ENCODE results near the gene SUPT3H. TPM values are rescaled to one million over a fixed set of nuclear protein-coding genes. Genes with fewer than 3 reads are reported as not detected.

Gene SUPT3H
- total and polyA plus RNA-seq, 2 donors: 5.5 to 11.9 TPM

GRCh38 chr6:45376310-45377042 lies 1.3 kb downstream of the SUPT3H start:
- H3K4me1 ChIP-seq (ENCODE audit: control insufficient read depth in 2 of 2, insufficient read depth in 2 of 2, low read length in 2 of 2): peaks cover 0 to 7% of the 10 kb centered on the region in 2 donors
- 58% methylated on average over 11 of the region's 11 CpGs for WGBS
- H3K9me3 ChIP-seq (ENCODE audit: control insufficient read depth in 2 of 2, insufficient read depth in 1 of 2, low read length in 1 of 2): peaks cover 0 to 1% of the 10 kb centered on the region in 2 donors
- DNase-seq (ENCODE audit: low read depth in 6 of 9, low spot score in 9 of 9): peak in 1 of 9 donors; percentile 5
- H3K36me3 ChIP-seq (ENCODE audit: control insufficient read depth in 2 of 2, insufficient read depth in 2 of 2, low read length in 1 of 2): no peaks in the 10 kb centered on the region
- H3K27me3 ChIP-seq (ENCODE audit: control insufficient read depth in 2 of 2, insufficient read depth in 1 of 2, low read length in 1 of 2): no peaks in the 10 kb centered on the region
- peak overlapping the region in 1 of 2 donors; percentile 91 for H3K27ac ChIP-seq (ENCODE audit: low read depth in 1 of 2, low read length in 1 of 2)
- H3K4me3 ChIP-seq (ENCODE audit: low read length in 2 of 2): peak overlapping the region; percentile 78 to 86

DNA sequence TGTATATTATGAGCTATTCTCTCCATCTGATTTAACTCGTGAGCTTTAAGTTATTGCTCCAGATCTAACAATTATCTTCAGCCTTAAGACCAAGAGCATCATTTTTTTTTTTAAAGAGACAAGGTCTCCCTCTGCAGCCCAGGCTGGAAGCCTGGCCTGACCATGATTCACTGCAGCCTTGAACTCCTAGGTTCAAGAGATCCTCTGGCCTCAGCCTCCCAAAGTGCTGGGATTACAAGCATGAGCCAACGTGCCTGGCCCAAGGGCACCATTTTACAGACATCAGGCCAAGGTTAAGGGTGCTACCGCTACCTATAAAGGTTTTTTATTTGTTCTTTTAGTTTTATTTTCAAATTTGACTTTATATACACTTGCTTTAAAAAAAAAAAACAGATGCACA lies 2.3 kb downstream of the SUPT3H start:
- Histone ChIP-seq H3K27me3 (ENCODE audit: control insufficient read depth in 2 of 2, insufficient read depth in 1 of 2, low read length in 1 of 2) (no peaks in the 10 kb centered on the region), H3K36me3 (ENCODE audit: control insufficient read depth in 2 of 2, insufficient read depth in 2 of 2, low read length in 1 of 2) (no peaks in the 10 kb centered on the region), H3K9me3 (ENCODE audit: control insufficient read depth in 2 of 2, insufficient read depth in 1 of 2, low read length in 1 of 2) (peaks cover 0 to 1% of the 10 kb centered on the region in 2 donors), H3K4me1 (ENCODE audit: control insufficient read depth in 2 of 2, insufficient read depth in 2 of 2, low read length in 2 of 2) (peaks cover 0 to 7% of the 10 kb centered on the region in 2 donors), H3K27ac (ENCODE audit: low read depth in 1 of 2, low read length in 1 of 2) (no peak overlapping the region), H3K4me3 (ENCODE audit: low read length in 2 of 2) (no peak overlapping the region)
- 95% methylated on average over 3 of the region's 3 CpGs for WGBS
- no peak for DNase-seq (ENCODE audit: low read depth in 6 of 9, low spot score in 9 of 9)

- Histone ChIP-seq H3K4me1 (ENCODE audit: control insufficient read depth in 2 of 2, insufficient read depth in 2 of 2, low read length in 2 of 2) (peaks cover 0 to 6% of the 10 kb centered on the region in 2 donors), H3K27me3 (ENCODE audit: control insufficient read depth in 2 of 2, insufficient read depth in 1 of 2, low read length in 1 of 2) (no peaks in the 10 kb centered on the region), H3K9me3 (ENCODE audit: control insufficient read depth in 2 of 2, insufficient read depth in 1 of 2, low read length in 1 of 2) (no peaks in the 10 kb centered on the region), H3K4me3 (ENCODE audit: low read length in 2 of 2) (no peak overlapping the region), H3K36me3 (ENCODE audit: control insufficient read depth in 2 of 2, insufficient read depth in 2 of 2, low read length in 1 of 2) (no peaks in the 10 kb centered on the region), H3K27ac (ENCODE audit: low read depth in 1 of 2, low read length in 1 of 2) (no peak overlapping the region)
- 98% methylated on average over 3 of the region's 3 CpGs for WGBS
- DNase-seq (ENCODE audit: low read depth in 6 of 9, low spot score in 9 of 9): no peak
These were observed 5.7 kb downstream of the SUPT3H start for GRCh38 chr6:45371924-45372573.

DNA sequence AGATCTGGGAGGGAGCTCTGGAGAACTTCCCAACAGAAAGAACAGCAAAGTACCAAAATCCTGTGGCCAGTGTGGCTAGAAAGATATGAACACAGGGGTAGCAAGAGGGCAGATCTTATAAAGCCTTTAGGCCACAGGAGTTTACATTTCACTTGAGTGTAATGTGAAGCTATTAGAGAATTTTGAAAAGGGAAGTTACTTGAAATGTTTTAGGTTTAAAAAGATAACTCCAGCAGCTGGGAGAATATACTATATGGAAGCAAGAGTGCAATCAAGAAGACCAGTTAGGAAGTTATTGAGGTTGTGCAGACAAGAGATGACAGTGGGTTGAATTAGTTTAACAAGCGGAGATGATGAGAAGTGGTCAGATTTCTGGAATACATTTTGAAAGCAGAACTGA lies 7.9 kb downstream of the SUPT3H start:
- WGBS: 96% methylated on average over 1 of the region's 1 CpG
- Histone ChIP-seq H3K9me3 (ENCODE audit: control insufficient read depth in 2 of 2, insufficient read depth in 1 of 2, low read length in 1 of 2) (no peaks in the 10 kb centered on the region), H3K4me3 (ENCODE audit: low read length in 2 of 2) (no peak overlapping the region), H3K27ac (ENCODE audit: low read depth in 1 of 2, low read length in 1 of 2) (no peak overlapping the region), H3K4me1 (ENCODE audit: control insufficient read depth in 2 of 2, insufficient read depth in 2 of 2, low read length in 2 of 2) (no peaks in the 10 kb centered on the region), H3K27me3 (ENCODE audit: control insufficient read depth in 2 of 2, insufficient read depth in 1 of 2, low read length in 1 of 2) (no peaks in the 10 kb centered on the region), H3K36me3 (ENCODE audit: control insufficient read depth in 2 of 2, insufficient read depth in 2 of 2, low read length in 1 of 2) (no peaks in the 10 kb centered on the region)
- DNase-seq (ENCODE audit: low read depth in 6 of 9, low spot score in 9 of 9): no peak

- no peaks in the 10 kb centered on the region for H3K9me3 ChIP-seq (ENCODE audit: control insufficient read depth in 2 of 2, insufficient read depth in 1 of 2, low read length in 1 of 2)
- H3K36me3 ChIP-seq (ENCODE audit: control insufficient read depth in 2 of 2, insufficient read depth in 2 of 2, low read length in 1 of 2): no peaks in the 10 kb centered on the region
- H3K4me1 ChIP-seq (ENCODE audit: control insufficient read depth in 2 of 2, insufficient read depth in 2 of 2, low read length in 2 of 2): no peaks in the 10 kb centered on the region
- DNase-seq (ENCODE audit: low read depth in 6 of 9, low spot score in 9 of 9): no peak
- no peak overlapping the region for H3K4me3 ChIP-seq (ENCODE audit: low read length in 2 of 2)
- H3K27me3 ChIP-seq (ENCODE audit: control insufficient read depth in 2 of 2, insufficient read depth in 1 of 2, low read length in 1 of 2): no peaks in the 10 kb centered on the region
- no peak overlapping the region for H3K27ac ChIP-seq (ENCODE audit: low read depth in 1 of 2, low read length in 1 of 2)
These were observed 9.7 kb downstream of the SUPT3H start for GRCh38 chr6:45367999-45368398.

GRCh38 chr6:45366534-45366933 lies 11.2 kb downstream of the SUPT3H start:
- H3K27me3 ChIP-seq (ENCODE audit: control insufficient read depth in 2 of 2, insufficient read depth in 1 of 2, low read length in 1 of 2): no peaks in the 10 kb centered on the region
- H3K36me3 ChIP-seq (ENCODE audit: control insufficient read depth in 2 of 2, insufficient read depth in 2 of 2, low read length in 1 of 2): no peaks in the 10 kb centered on the region
- whole genome bisulfite sequencing: 98% methylated on average over 1 of the region's 1 CpG
- no peak for DNase-seq (ENCODE audit: low read depth in 6 of 9, low spot score in 9 of 9)
- no peaks in the 10 kb centered on the region for H3K9me3 ChIP-seq (ENCODE audit: control insufficient read depth in 2 of 2, insufficient read depth in 1 of 2, low read length in 1 of 2)
- no peaks in the 10 kb centered on the region for H3K4me1 ChIP-seq (ENCODE audit: control insufficient read depth in 2 of 2, insufficient read depth in 2 of 2, low read length in 2 of 2)
- no peak overlapping the region for H3K4me3 ChIP-seq (ENCODE audit: low read length in 2 of 2)
- no peak overlapping the region for H3K27ac ChIP-seq (ENCODE audit: low read depth in 1 of 2, low read length in 1 of 2)

DNA sequence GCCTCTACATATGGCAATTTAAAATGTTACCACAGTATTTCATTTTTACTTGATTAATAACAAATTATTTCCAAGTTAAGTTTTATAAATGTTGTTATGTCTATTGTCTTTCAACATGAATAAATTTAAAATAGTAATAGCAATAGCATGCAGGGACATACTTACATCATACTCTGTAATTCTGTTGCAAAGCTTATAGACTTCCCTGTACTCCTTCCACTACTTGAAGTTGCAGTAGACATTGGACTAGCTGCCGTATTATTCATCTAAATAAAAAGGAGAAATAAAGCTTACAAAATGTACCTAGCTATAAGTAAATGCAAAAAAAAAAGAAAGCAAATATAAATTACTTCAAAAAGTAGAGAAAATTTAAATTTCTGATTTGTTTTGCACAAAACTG lies 12.7 kb downstream of the SUPT3H start:
- DNase-seq (ENCODE audit: low read depth in 6 of 9, low spot score in 9 of 9): no peak
- no peaks in the 10 kb centered on the region for H3K4me1 ChIP-seq (ENCODE audit: control insufficient read depth in 2 of 2, insufficient read depth in 2 of 2, low read length in 2 of 2)
- no peaks in the 10 kb centered on the region for H3K27me3 ChIP-seq (ENCODE audit: control insufficient read depth in 2 of 2, insufficient read depth in 1 of 2, low read length in 1 of 2)
- no peaks in the 10 kb centered on the region for H3K36me3 ChIP-seq (ENCODE audit: control insufficient read depth in 2 of 2, insufficient read depth in 2 of 2, low read length in 1 of 2)
- H3K27ac ChIP-seq (ENCODE audit: low read depth in 1 of 2, low read length in 1 of 2): no peak overlapping the region
- WGBS: 97% methylated on average over 1 of the region's 1 CpG
- no peaks in the 10 kb centered on the region for H3K9me3 ChIP-seq (ENCODE audit: control insufficient read depth in 2 of 2, insufficient read depth in 1 of 2, low read length in 1 of 2)
- no peak overlapping the region for H3K4me3 ChIP-seq (ENCODE audit: low read length in 2 of 2)

DNA sequence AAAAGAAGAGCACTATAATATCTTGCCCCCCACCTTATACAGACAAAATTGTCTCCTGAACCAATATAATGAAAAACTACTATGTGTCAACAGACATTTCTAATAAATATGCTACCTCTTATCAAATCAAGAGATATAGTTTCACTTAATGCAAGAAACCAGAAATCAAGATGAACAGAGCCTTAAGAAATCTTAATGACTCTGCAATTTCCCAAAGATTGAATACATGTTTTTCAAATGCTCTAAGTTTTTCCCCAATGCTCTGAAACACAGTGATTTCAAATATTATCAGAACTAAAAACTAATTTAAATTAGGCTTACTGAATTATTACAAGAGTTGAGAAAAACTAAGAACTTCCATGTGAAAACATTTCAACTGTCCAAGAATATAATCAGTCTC lies 13.3 kb downstream of the SUPT3H start:
- no peak overlapping the region for H3K4me3 ChIP-seq (ENCODE audit: low read length in 2 of 2)
- H3K27ac ChIP-seq (ENCODE audit: low read depth in 1 of 2, low read length in 1 of 2): no peak overlapping the region
- no peaks in the 10 kb centered on the region for H3K27me3 ChIP-seq (ENCODE audit: control insufficient read depth in 2 of 2, insufficient read depth in 1 of 2, low read length in 1 of 2)
- H3K36me3 ChIP-seq (ENCODE audit: control insufficient read depth in 2 of 2, insufficient read depth in 2 of 2, low read length in 1 of 2): no peaks in the 10 kb centered on the region
- H3K4me1 ChIP-seq (ENCODE audit: control insufficient read depth in 2 of 2, insufficient read depth in 2 of 2, low read length in 2 of 2): no peaks in the 10 kb centered on the region
- no peak for DNase-seq (ENCODE audit: low read depth in 6 of 9, low spot score in 9 of 9)
- no peaks in the 10 kb centered on the region for H3K9me3 ChIP-seq (ENCODE audit: control insufficient read depth in 2 of 2, insufficient read depth in 1 of 2, low read length in 1 of 2)

DNA sequence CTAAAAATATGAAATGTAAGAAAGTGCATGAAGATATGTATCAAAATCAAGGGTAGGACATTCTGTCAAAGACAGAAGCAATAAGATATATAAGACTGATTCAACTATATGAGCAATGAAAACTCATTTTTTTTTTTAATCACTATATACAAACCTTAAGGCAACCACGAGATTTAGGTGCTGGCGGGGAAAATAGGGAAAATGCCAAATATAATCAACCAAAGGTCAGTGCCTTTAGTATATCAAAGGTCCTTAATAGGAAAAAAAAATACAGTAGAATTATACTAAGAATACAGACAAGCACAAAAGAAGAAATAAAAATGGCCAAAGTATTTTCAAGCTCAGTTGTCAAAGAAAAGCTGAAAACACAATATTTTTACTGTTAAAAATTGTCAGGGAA lies 24.1 kb downstream of the SUPT3H start:
- H3K36me3 ChIP-seq (ENCODE audit: control insufficient read depth in 2 of 2, insufficient read depth in 2 of 2, low read length in 1 of 2): no peaks in the 10 kb centered on the region
- no peaks in the 10 kb centered on the region for H3K4me1 ChIP-seq (ENCODE audit: control insufficient read depth in 2 of 2, insufficient read depth in 2 of 2, low read length in 2 of 2)
- H3K27ac ChIP-seq (ENCODE audit: low read depth in 1 of 2, low read length in 1 of 2): no peak overlapping the region
- no peak for DNase-seq (ENCODE audit: low read depth in 6 of 9, low spot score in 9 of 9)
- no peaks in the 10 kb centered on the region for H3K9me3 ChIP-seq (ENCODE audit: control insufficient read depth in 2 of 2, insufficient read depth in 1 of 2, low read length in 1 of 2)
- 97% methylated on average over 2 of the region's 2 CpGs for WGBS
- no peaks in the 10 kb centered on the region for H3K27me3 ChIP-seq (ENCODE audit: control insufficient read depth in 2 of 2, insufficient read depth in 1 of 2, low read length in 1 of 2)
- no peak overlapping the region for H3K4me3 ChIP-seq (ENCODE audit: low read length in 2 of 2)
